Mononuclear cell (primary cell): ENCODE results near the gene GLP1R. TPM values are rescaled to one million over a fixed set of nuclear protein-coding genes. Genes with fewer than 3 reads are reported as not detected.

Source experiments
- H3K27me3 ChIP-seq: 2 replicates; pipeline ENCODE4 v1.6.0; 2011; ENCODE audit warnings: low read length, control low read depth; ENCODE audit not compliant: insufficient read depth
- H3K4me1 ChIP-seq: 2 replicates; pipeline ENCODE4 v1.5.1; 2011; ENCODE audit warnings: mild to moderate bottlenecking, low read length, control low read depth; ENCODE audit not compliant: insufficient read depth
- H3K4me3 ChIP-seq: 2 replicates; pipeline ENCODE4 v1.5.1; 2011; ENCODE audit warnings: mild to moderate bottlenecking, low read length, moderate library complexity
- H3K9me3 ChIP-seq: 2 replicates; pipeline ENCODE4 v1.5.1; 2011; ENCODE audit warnings: low read depth, mild to moderate bottlenecking, control low read depth, low read length
- total RNA-seq: library from RNA; depleted of rRNA; stranded (reverse); fragments of >200 nt; gene quantifications from one replicate; pipeline ENCODE4 v1.2.3, GENCODE V29; 2012

The GLP1R gene
- total RNA-seq, 1 donor = 0.10 TPM

DNA sequence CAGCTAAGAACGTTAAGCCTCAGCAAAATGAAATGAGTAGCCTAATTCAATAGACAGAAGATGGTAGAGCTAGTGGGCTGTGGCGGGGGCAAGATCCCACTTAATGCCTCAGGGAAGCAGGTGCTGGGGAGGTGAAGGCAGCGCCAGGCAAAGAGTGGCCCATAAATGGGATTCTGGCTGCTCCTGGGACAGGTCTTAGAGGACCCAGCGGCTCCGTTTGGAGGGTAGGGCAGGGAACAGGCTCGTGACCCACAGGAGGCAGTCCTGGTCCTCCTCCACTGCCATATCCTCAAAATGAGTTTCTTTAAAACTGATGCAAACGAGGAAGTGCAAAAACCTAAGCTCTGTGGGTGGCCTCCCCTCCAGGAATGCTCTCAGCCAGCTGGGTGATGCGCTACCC lies 33.7 kb downstream of the GLP1R start:
- Histone ChIP-seq H3K4me1 (no peaks in the 10 kb centered on the region), H3K27me3 (no peaks in the 10 kb centered on the region), H3K4me3 (no peak overlapping the region), H3K9me3 (no peaks in the 10 kb centered on the region)

DNA sequence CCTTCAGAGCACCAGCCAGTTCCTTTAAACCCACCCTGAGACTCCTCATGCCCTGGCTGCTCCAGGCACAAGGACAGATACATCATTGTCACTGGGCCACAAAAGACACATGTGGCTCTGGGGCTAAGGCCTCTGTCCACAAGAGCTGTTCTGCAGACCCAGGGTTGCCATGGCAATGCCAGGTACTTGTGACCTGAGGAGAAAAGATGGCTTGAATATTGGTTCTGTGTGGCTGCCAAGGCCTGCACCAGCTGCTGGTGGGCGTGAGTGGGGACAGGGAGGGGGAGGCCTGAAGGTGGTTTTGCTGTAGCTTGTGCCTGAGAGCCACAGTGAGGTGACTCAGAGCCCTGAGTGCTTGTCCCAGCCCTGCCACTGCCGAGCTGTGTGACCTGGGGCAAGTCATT lies 34.7 kb downstream of the GLP1R start:
- Histone ChIP-seq H3K4me3 (no peak overlapping the region), H3K4me1 (no peaks in the 10 kb centered on the region), H3K27me3 (no peaks in the 10 kb centered on the region), H3K9me3 (no peaks in the 10 kb centered on the region)

DNA sequence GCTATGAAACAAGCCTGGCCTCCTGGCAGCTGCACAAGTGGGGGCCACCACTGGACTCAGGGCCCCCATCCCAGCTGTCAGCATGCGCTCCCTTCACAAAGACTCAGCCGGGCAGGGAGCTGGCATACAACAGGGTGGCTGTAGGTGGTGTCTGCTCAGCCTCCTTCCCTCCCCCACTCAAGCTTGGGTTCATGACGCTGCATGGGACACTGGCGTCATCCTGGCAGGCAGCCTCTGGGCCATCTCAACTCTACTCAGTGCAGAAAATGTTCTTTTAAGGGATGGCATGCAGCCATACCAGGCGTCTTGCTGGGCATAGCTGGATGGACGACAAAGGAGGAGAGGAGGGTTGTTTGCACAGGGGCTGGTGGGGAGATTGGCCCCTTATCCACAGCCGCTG lies 35.9 kb downstream of the GLP1R start:
- Histone ChIP-seq H3K9me3 (no peaks in the 10 kb centered on the region), H3K27me3 (peaks cover 12% of the 10 kb centered on the region), H3K4me1 (no peaks in the 10 kb centered on the region), H3K4me3 (no peak overlapping the region)

DNA sequence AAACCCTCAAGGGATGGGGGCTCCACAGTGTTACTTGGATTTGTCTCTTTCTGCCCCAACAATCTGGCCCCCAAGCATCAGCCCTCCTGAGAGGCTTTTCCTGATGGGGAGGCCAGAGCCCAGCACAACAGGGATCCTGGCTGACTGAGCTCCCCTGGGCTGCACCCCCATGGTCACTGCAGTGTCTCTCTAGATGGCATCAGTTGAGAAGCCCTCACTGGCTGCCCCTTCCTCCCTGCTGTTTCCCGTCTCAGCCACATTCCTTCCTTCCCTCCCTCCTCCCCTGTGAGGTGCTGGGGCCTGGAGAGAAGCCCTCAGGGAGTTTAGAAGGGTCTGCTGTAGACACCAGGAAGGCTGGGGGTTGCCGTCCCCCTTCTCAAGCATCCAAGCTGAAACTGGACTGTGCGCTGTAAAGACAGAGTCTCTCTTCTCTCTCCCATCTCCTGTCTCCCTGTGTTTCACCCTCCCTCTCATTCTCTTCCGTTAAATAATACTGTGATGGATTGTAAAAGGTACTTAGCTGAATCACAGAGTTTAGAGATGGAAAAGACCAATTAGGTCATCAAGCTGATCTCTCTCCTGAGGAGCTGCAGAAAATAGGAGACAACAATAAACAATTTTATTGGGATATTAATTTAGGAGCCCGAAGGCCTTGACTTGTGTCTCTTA lies 36.7 kb downstream of the GLP1R start:
- Histone ChIP-seq H3K27me3 (peaks cover 20% of the 10 kb centered on the region), H3K9me3 (no peaks in the 10 kb centered on the region), H3K4me1 (no peaks in the 10 kb centered on the region)

DNA sequence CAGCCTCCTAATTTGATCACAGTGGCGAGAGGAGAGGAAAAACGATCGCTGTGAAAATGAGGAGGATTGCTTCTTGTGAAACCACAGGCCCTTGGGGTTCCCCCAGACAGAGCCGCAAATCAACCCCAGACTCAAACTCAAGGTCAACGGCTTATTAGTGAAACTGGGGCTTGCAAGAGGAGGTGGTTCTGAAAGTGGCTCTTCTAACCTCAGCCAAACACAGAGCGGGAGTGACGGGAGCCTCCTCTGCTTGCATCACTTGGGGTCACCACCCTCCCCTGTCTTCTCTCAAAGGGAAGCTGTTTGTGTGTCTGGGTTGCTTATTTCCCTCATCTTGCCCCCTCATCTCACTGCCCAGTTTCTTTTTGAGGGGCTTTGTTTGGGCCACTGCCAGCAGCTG lies 37.7 kb downstream of the GLP1R start:
- H3K9me3 ChIP-seq = no peaks in the 10 kb centered on the region
- H3K27me3 ChIP-seq = peaks cover 29% of the 10 kb centered on the region
- H3K4me3 ChIP-seq = no peak overlapping the region
- no peaks in the 10 kb centered on the region for H3K4me1 ChIP-seq

More for the DNA sequence above, 36.7 kb downstream of the GLP1R start:
- no peak overlapping the region for H3K4me3 ChIP-seq

DNA sequence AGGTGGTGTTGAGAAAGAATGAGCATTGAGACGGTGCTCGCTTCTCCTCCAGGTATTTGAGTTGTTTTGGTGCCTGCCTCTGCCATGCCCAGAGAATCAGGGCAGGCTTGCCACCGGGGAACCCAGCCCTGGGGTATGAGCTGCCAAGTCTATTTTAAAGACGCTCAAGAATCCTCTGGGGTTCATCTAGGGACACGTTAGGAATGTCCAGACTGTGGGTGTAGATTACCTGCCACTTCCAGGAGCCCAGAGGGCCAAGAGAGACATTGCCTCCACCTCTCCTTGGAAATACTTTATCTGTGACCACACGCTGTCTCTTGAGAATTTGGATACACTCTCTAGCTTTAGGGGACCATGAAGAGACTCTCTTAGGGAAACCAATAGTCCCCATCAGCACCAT lies 38.1 kb downstream of the GLP1R start:
- Histone ChIP-seq H3K4me1 (no peaks in the 10 kb centered on the region), H3K9me3 (no peaks in the 10 kb centered on the region), H3K27me3 (peaks cover 33% of the 10 kb centered on the region), H3K4me3 (no peak overlapping the region)

DNA sequence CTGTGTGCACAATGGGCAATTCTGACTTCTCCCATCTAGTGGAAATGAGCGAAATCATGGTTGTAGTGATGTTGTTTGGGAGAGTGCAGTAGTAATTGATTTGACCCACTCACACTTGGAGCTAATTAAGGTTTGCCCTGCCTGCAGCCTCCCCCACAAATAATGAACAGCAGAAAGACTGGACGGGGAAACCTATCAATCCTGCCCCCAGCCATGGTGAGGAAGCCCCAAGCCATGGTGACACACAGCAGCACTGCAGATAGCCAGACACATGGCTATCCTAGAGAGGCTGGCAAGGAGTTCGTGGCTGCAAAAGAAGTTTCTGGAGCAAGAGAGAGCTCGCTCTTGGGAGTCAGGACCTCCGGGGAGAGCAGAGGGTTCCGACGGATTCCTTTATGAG lies 38.6 kb downstream of the GLP1R start:
- Histone ChIP-seq H3K4me1 (no peaks in the 10 kb centered on the region), H3K27me3 (peaks cover 36% of the 10 kb centered on the region), H3K4me3 (no peak overlapping the region), H3K9me3 (no peaks in the 10 kb centered on the region)

DNA sequence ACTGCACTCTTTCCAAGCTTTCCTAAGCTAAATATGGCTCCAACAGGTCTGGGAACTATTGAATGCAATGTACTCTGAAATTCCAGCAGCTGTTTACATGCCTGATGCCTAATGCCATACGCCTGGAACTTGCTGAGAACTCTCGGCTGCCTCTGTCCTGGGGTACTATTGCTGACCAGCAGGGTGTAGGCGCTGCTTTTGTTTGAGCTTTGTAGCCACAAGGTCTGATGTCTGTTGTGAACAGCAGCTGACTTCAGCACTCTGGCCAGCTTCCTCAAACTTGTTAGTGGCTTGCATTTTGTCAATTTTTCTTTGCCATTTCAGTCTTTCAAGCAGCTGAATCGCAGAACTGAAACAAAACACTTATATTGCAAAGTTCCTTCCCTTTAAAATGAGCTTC lies 39.8 kb downstream of the GLP1R start:
- H3K4me1 ChIP-seq = no peaks in the 10 kb centered on the region
- H3K27me3 ChIP-seq = peaks cover 39% of the 10 kb centered on the region
- no peaks in the 10 kb centered on the region for H3K9me3 ChIP-seq
- H3K4me3 ChIP-seq = no peak overlapping the region

DNA sequence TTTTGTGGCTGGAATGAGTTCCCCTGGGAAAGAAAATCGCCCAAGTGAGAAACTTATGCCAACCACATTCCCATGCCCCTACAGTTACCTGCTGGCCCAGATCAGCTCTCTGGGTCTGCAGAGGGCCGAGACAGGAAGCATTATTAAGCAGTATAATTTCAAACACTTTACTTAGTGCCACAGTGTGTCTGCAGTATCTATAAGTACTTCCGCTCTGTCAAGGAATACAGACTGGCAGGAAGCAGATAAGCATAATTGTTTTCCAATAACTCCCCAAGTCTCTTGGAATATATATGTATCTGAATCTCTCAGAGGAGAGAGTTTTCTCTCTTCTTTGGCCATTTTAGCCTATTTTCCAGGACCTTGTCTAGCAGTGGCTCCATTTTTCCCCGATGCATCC lies 41.5 kb downstream of the GLP1R start:
- H3K4me3 ChIP-seq = no peak overlapping the region
- peaks cover 39% of the 10 kb centered on the region for H3K27me3 ChIP-seq
- no peaks in the 10 kb centered on the region for H3K9me3 ChIP-seq
- no peaks in the 10 kb centered on the region for H3K4me1 ChIP-seq

DNA sequence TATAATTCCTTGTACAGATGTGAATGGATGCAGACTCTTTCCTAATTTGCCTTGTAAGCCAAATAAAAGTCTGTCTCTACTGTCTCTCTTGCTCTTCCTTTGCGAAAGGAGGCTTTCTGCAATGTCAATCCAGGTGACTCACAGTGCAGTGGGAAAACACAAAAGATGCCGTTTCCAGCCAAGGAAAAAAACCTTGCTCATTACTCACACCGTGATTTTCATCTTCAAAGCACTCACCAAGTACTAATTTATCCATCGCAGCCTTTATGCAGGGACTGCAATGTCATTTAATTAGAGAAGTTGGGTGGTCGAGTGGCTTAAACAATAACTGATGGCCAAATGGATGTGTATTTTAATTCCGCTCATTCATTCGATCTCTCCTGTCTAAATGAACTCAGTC lies 42.6 kb downstream of the GLP1R start:
- no peak overlapping the region for H3K4me3 ChIP-seq
- no peaks in the 10 kb centered on the region for H3K9me3 ChIP-seq
- no peaks in the 10 kb centered on the region for H3K4me1 ChIP-seq
- H3K27me3 ChIP-seq = peaks cover 39% of the 10 kb centered on the region

DNA sequence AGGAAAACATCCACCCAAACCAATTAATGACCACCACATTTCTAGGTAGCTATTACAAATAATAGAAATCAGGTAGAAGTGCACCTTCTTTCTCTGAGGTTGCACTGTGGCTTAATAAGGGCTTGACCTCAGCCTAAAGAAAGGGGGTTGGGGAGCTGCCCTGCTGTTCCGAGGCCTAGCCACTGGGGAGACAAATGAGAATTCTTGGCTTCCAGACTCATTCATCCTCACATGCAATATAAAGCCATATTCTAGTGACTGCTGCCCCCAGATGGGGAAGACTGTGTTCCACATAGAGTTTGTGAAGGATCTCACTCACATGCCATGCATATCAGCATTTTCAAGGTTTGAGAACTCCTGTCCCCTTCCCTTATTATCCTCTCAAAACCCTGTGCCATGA lies 43.5 kb downstream of the GLP1R start:
- Histone ChIP-seq H3K4me1 (no peaks in the 10 kb centered on the region), H3K9me3 (no peaks in the 10 kb centered on the region), H3K4me3 (no peak overlapping the region), H3K27me3 (peaks cover 39% of the 10 kb centered on the region)

DNA sequence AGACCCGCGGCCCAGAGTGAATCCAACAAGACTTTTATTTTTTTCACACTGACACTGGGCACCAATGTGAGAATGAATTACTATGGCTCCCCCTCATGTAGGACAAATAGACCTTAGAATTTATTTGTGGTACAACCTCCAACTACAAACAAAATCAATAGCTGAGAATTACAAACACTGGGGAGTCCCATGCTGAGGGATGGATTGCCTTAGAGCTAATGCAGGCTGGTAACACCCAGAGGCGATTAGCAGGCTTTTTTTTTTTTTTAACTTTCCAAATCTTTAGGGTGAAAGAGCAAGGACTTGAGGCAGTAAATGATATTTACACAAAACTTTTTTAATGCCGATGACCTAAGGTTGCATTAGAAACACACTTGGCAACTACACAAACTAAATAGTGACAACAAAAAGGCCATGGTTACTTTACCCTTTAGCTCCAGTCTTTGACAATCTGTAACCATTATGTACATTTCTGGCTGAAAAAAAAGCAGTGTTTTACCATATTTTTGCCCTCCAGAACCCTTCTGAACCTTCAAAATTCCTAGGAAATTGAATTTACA lies 44.6 kb downstream of the GLP1R start:
- H3K4me3 ChIP-seq = no peak overlapping the region
- no peaks in the 10 kb centered on the region for H3K4me1 ChIP-seq
- H3K9me3 ChIP-seq = no peaks in the 10 kb centered on the region
- H3K27me3 ChIP-seq = peaks cover 39% of the 10 kb centered on the region

DNA sequence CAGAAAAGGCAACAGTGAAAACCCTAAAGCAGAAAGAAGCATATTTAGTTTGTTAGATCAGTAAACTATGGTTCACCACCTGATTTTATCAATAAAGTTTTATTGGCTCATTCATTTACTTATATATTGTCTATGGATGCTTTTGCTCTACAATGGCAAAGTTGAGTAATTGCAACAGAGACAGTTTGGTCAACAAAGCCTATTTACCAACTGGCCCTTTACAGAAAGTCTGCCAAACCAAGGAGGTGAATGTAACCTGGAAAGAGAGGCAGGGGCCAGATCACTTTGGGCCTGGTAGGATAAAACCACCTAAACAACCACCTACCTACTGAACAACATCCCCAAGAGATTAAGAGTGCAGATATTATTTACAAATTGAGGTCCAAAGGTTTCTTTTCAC lies 47.0 kb downstream of the GLP1R start:
- peaks cover 16% of the 10 kb centered on the region for H3K27me3 ChIP-seq
- H3K4me1 ChIP-seq = no peaks in the 10 kb centered on the region
- no peak overlapping the region for H3K4me3 ChIP-seq
- no peaks in the 10 kb centered on the region for H3K9me3 ChIP-seq

DNA sequence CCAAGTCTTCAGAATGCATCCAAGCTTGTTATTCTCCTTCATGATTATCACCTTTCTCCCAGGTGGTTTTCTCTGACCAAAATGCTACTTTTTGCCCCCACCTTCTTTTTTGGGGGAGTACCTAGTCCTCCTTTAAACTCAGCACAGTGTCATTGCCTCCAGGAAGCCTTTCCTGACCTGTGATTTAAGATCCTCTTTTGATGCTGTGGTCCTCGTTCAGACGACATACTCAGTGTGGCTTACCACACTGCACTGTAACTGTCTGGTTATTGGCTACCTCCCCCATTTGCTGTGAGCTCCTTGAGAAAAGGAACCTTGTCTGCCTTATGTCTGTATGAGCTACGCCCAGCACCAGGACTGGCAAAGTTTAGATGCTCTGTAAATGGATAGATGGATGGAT lies 51.8 kb downstream of the GLP1R start:
- Histone ChIP-seq H3K9me3 (no peaks in the 10 kb centered on the region), H3K4me1 (no peaks in the 10 kb centered on the region), H3K4me3 (no peak overlapping the region), H3K27me3 (no peaks in the 10 kb centered on the region)

DNA sequence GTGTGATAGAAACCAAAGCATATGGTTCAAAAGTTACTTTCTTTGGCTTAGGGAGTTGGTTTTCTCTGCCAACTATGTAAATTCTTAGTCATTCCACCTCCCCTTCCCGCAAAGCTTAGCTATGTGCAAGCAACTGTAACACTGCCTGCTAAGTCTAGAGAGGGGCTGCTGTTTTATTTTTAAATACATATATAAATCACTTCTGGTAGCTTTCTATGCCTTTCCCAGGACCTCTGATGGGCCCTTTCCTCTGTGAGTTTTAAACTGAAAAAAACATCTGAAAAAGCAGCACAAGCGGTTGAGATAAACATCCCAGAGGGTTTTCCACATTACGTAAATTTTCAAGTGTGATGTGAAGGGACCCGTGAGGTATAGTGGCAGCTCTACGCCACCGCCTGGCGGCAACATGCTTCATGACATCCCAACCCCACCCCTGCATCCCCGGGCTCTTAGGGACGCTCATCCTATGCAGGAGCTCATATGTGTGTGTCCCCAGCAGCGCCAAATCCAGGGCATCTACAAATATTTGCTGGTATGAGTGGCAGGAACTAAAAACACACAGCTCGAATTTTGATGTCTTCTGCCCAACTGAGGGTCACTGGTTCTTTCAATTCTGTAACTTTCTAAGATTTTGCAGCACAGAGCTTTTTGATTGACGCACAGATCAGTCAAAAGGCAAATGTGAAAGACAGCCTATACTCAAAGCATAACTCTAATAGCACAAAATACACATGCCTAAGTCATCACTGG lies 53.7 kb downstream of the GLP1R start:
- no peak overlapping the region for H3K4me3 ChIP-seq
- no peaks in the 10 kb centered on the region for H3K27me3 ChIP-seq
- H3K4me1 ChIP-seq = no peaks in the 10 kb centered on the region
- H3K9me3 ChIP-seq = no peaks in the 10 kb centered on the region

DNA sequence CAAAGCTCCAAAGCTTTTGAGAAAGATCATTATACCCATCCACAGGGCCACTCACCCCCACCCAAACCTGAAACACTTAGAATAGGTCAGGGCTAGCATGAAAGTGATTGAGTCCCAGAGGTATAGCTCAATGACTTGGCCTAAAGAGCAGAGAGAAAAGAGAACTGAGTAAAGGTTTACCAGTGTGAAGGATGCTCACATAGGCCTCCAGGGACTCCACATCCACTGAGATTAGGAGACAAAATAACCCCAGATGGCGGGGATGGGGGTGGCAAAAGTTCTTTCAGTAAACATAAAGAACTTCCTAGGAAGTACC lies 54.2 kb downstream of the GLP1R start:
- H3K9me3 ChIP-seq = no peaks in the 10 kb centered on the region
- H3K27me3 ChIP-seq = no peaks in the 10 kb centered on the region
- no peak overlapping the region for H3K4me3 ChIP-seq
- H3K4me1 ChIP-seq = no peaks in the 10 kb centered on the region
